ENCODE measurements around the gene SF3B2. TPM values are rescaled to one million over a fixed set of nuclear protein-coding genes. Genes with fewer than 3 reads are reported as not detected.

The SF3B2 gene
- total and polyA plus RNA-seq, 2 donors (not counting 3 experiments of a cell fraction or from before 2014, with no cell fraction given): 99.4 to 196 TPM

- Histone ChIP-seq H3K27me3 (ENCODE audit: control insufficient read depth in 2 of 2, insufficient read depth in 2 of 2, low read length in 2 of 2) (no peaks in the 10 kb centered on the region), H3K9me1 (replicated peaks; ENCODE audit: control insufficient read depth, extremely low read depth, insufficient read depth, low read length) (no peaks in the 10 kb centered on the region), H3K36me3 (ENCODE audit: control insufficient read depth in 2 of 2, extremely low read depth in 1 of 2, insufficient read depth in 2 of 2, low read length in 2 of 2) (peaks cover 29% of the 10 kb centered on the region in 2 experiments), H3K4me2 (ENCODE audit: insufficient read depth, low read length) (no peak overlapping the region), H3K9ac (replicated peaks; ENCODE audit: extremely low read depth, insufficient read depth, low read length) (no peak overlapping the region), H4K20me1 (replicated peaks; ENCODE audit: control insufficient read depth, extremely low read depth, insufficient read depth, low read length) (peaks cover 2% of the 10 kb centered on the region), H3K79me2 (ENCODE audit: control insufficient read depth, insufficient read depth, low read length) (peaks cover 34% of the 10 kb centered on the region), H3K9me3 (replicated peaks; ENCODE audit: control insufficient read depth, insufficient read depth, low read length) (no peaks in the 10 kb centered on the region), H3K27ac (ENCODE audit: insufficient read depth, low read depth, low read length) (no peak overlapping the region), H3K4me1 (ENCODE audit: control insufficient read depth, extremely low read depth, insufficient read depth, low read length) (peaks cover 21% of the 10 kb centered on the region), H3K4me3 (replicated peaks in 1 of 3; ENCODE audit: insufficient read depth in 1 of 3, low read depth in 1 of 3, low read length in 3 of 3) (no peak overlapping the region), H2AFZ (ENCODE audit: low read depth, low read length) (no peak overlapping the region)
- DNase-seq (ENCODE audit: low read depth, low spot score): peak; percentile 73
- ChIA-PET POLR2A (no interaction called here), CTCF (interaction anchor here (0.6 to 5.6 kb wide), 22 partner anchors 8 to 192 kb away, joined by 3 to 85 read pairs (median 4); partner anchors contain the start of genes CCDC85B and SF3B2)
- BruUV-seq (replicated peaks): TSS peak; percentile 41
- FAIRE-seq: peak; percentile 72
- TF ChIP-seq MAX (IDR thresholded peaks at IDR 0.05; ENCODE audit: insufficient read depth, insufficient read length): no peak
- no peak for TF ChIP-seq GATA2 (IDR thresholded peaks at IDR 0.05; ENCODE audit: insufficient read depth, insufficient read length, low read depth, low read length)
- no peak for TF ChIP-seq JUN (IDR thresholded peaks at IDR 0.05; ENCODE audit: borderline replicate concordance, insufficient read depth, insufficient read length, low read depth)
- TF ChIP-seq CTCF (IDR thresholded peaks at IDR 0.05; ENCODE audit: extremely low read depth in 1 of 2, insufficient read depth in 1 of 2, low read depth in 1 of 2, low read length in 2 of 2): peak; percentile 92 to 95
- TF ChIP-seq POLR2A (IDR thresholded peaks at IDR 0.05; ENCODE audit: low read depth, low read length): no peak
- no peak for TF ChIP-seq POLR2AphosphoS5 (IDR thresholded peaks at IDR 0.05; ENCODE audit: insufficient read depth, low read depth, low read length)
- TF ChIP-seq MYC (IDR thresholded peaks at IDR 0.05; ENCODE audit: low read depth, low read length): no peak
- no peak for TF ChIP-seq EZH2 (IDR thresholded peaks at IDR 0.05; ENCODE audit: borderline replicate concordance, low read depth, low read length, severe bottlenecking)
- intact Hi-C loops (cut with micrococcal nuclease) (loop anchor here (1.0 kb wide), 2 partner anchors 16 to 66 kb away; partner anchors contain the start of gene SF3B2), dilution Hi-C loops (cut with MboI; ENCODE audit: extremely low pct_ligation_motif_present, low sequenced_read_pairs) (no loop called here)
These were observed 16.1 kb downstream of the SF3B2 start for GRCh38 chr11:66068154-66068821.

Measured in endothelial cell of umbilical vein (primary cell).